HepG2 (cell line): ENCODE measurements around the gene GNMT. TPM values are rescaled to one million over a fixed set of nuclear protein-coding genes. Genes with fewer than 3 reads are reported as not detected.

ENCODE experiments used
- ATAC-seq: fragments of 200-7000 bp; cut with Tn5 transposase; 3 replicates; pipeline ENCODE4 v1.9.1; 2020; ENCODE audit warnings: mild to moderate bottlenecking, moderate library complexity
- BruUV-seq: library from RNA; stranded (reverse); fragments of 400-500 nt; replicated peaks from 2 replicates; lab custom pipeline; 2021; lab: Mats Ljungman, UMichigan
- CTCF ChIA-PET: fragments of 300-600 bp; formaldehyde crosslinking; extraction: SDS; loops from one replicate; lab custom pipeline; 2021; ENCODE audit warnings: low total read pairs, inconsistent platforms, low intra/inter-chr PET ratio; lab: Yijun Ruan, JAX
- POLR2A ChIA-PET: fragments of 350-600 bp; sonication (Branson Sonifier 250); formaldehyde crosslinking; loops from one replicate; lab custom pipeline; 2020; ENCODE audit warnings: antibody characterized with exemption, inconsistent platforms; lab: Yijun Ruan, JAX
- DNase-seq: peaks from one replicate; pipeline ENCODE4 v3.0.0-alpha.2; 2015; ENCODE audit warnings: low spot score
- FAIRE-seq: peaks from 3 replicates; lab custom pipeline; 2011; peaks lifted over from hg19 to GRCh38; lab: Jason Lieb, UNC
- H2AFZ ChIP-seq: one replicate; pipeline ENCODE4 v1.6.1; 2011; ENCODE audit warnings: low read length, inconsistent platforms
- H3K27ac ChIP-seq: fragments of 300-600 bp; 3 replicates; pipeline ENCODE4 v1.8.0; 2011; ENCODE audit warnings: mixed run types, mild to moderate bottlenecking, mixed read lengths, low read length, inconsistent platforms; ENCODE audit not compliant: insufficient read depth; ENCODE audit errors: extremely low read length
- H3K27me3 ChIP-seq, 2 experiments: fragments of 200-600 bp in 1 of 2; 2 replicates in 1 of 2; 3 replicates in 1 of 2; pipeline versions ENCODE4 v1.6.0 to v1.8.0; 2011; ENCODE audit warnings: low read length in 2 of 2, mild to moderate bottlenecking in 2 of 2, moderate library complexity in 2 of 2, inconsistent platforms in 1 of 2; ENCODE audit not compliant: insufficient read depth in 2 of 2, control insufficient read depth in 1 of 2
- H3K36me3 ChIP-seq, 2 experiments: fragments of 200-600 bp in 1 of 2; replicated peaks in 1 of 2; 2 replicates in 1 of 2; 3 replicates in 1 of 2; pipeline versions ENCODE4 v1.5.1 to v1.8.0; 2011; ENCODE audit warnings: low read length in 2 of 2, inconsistent platforms in 1 of 2; ENCODE audit not compliant: insufficient read depth in 2 of 2, control insufficient read depth in 1 of 2
- H3K4me1 ChIP-seq: 2 replicates; pipeline ENCODE4 v1.5.1; 2012; ENCODE audit warnings: low read length, inconsistent platforms; ENCODE audit not compliant: insufficient read depth
- H3K4me2 ChIP-seq: 2 replicates; pipeline ENCODE4 v1.6.0; 2011; ENCODE audit warnings: low read depth, low read length, inconsistent platforms
- H3K4me3 ChIP-seq, 3 experiments: fragments of 200-600 bp in 1 of 3; sonication (generic), shearing (Covaris generic) in 1 of 3; replicated peaks in 1 of 3; 2 replicates each; pipeline ENCODE4 v1.5.1; 2011 to 2016; ENCODE audit warnings: low read length in 3 of 3, inconsistent platforms in 2 of 3, low read depth in 2 of 3, mild to moderate bottlenecking in 2 of 3, control low read depth in 1 of 3, mixed read lengths in 1 of 3; ENCODE audit not compliant: insufficient read depth in 1 of 3
- H3K79me2 ChIP-seq: one replicate; pipeline ENCODE4 v1.6.1; 2011; ENCODE audit warnings: low read length, inconsistent platforms; ENCODE audit not compliant: insufficient read depth
- H3K9ac ChIP-seq: 2 replicates; pipeline ENCODE4 v1.6.0; 2011; ENCODE audit warnings: mild to moderate bottlenecking, low read depth, low read length, inconsistent platforms; ENCODE audit not compliant: insufficient read depth
- H3K9me3 ChIP-seq: 2 replicates; pipeline ENCODE4 v1.5.1; 2012; ENCODE audit warnings: mild to moderate bottlenecking, low read length
- H4K20me1 ChIP-seq: 2 replicates; pipeline ENCODE4 v1.6.0; 2011; ENCODE audit warnings: inconsistent platforms, mild to moderate bottlenecking, low read length, moderate library complexity; ENCODE audit not compliant: insufficient read depth
- KDM5B ChIP-seq: sonication (generic); formaldehyde crosslinking; IDR thresholded peaks from 2 replicates; pipeline ENCODE4 v1.4.0; 2020; ENCODE audit warnings: missing genetic modification reagents, mild to moderate bottlenecking, borderline replicate concordance
- LCORL ChIP-seq, 2 experiments: fragments of 450-650 bp in 1 of 2; sonication (generic) in 1 of 2; formaldehyde crosslinking in 1 of 2; IDR thresholded peaks; 2 replicates each; pipeline versions ENCODE4 v1.5.0 to v1.6.1; 2017 to 2020; ENCODE audit warnings: antibody characterized with exemption in 1 of 2, missing genetic modification reagents in 1 of 2
- MAF1 ChIP-seq: sonication (generic); formaldehyde crosslinking; IDR thresholded peaks from 2 replicates; pipeline ENCODE4 v1.5.0; 2020; ENCODE audit warnings: missing genetic modification reagents, borderline replicate concordance
- MED8 ChIP-seq: sonication (generic); formaldehyde crosslinking; IDR thresholded peaks from 2 replicates; pipeline ENCODE4 v1.8.1; 2023; ENCODE audit warnings: mild to moderate bottlenecking, missing genetic modification reagents; ENCODE audit not compliant: insufficient replicate concordance
- PHF21A ChIP-seq: sonication (generic); formaldehyde crosslinking; IDR thresholded peaks from 2 replicates; pipeline ENCODE4 v1.5.0; 2020; ENCODE audit warnings: mild to moderate bottlenecking, missing genetic modification reagents
- PRPF4 ChIP-seq: fragments of 200-400 bp; formaldehyde crosslinking; IDR thresholded peaks from 2 replicates; pipeline ENCODE4 v1.6.1; 2016; ENCODE audit warnings: low read length, low read depth; ENCODE audit not compliant: poor library complexity, severe bottlenecking
- SAP130 ChIP-seq: IDR thresholded peaks from 2 replicates; pipeline ENCODE4 v1.6.1; 2016; ENCODE audit warnings: low read depth
- SSRP1 ChIP-seq: IDR thresholded peaks from 2 replicates; pipeline ENCODE4 v1.6.1; 2016; ENCODE audit warnings: control low read depth
- ZNF337 ChIP-seq: sonication (generic); formaldehyde crosslinking; IDR thresholded peaks from 2 replicates; pipeline ENCODE4 v1.5.1; 2020; ENCODE audit warnings: missing genetic modification reagents, low read depth, mild to moderate bottlenecking, borderline replicate concordance
- ZNF891 ChIP-seq: sonication (generic); formaldehyde crosslinking; IDR thresholded peaks from 2 replicates; pipeline ENCODE4 v1.5.0; 2020; ENCODE audit warnings: mild to moderate bottlenecking, missing genetic modification reagents
- WGBS: methylation state at CpG from one replicate; pipeline ENCODE4 v1.1.6; 2017; ENCODE audit warnings: low lambda C conversion rate; 5-methylcytosine and 5-hydroxymethylcytosine counted together
- in situ Hi-C: cut with HindIII; loops from 2 replicates; pipeline ENCODE4 v1.10.0; 2017; ENCODE audit warnings: low pct_unique_long_range_greater_than_20kb; ENCODE audit not compliant: extremely low pct_ligation_motif_present
- intact Hi-C: fragments of 100-400 bp; cut with micrococcal nuclease; formaldehyde crosslinking; loops from one replicate; pipeline ENCODE4 v1.10.0; 2022; ENCODE audit not compliant: unreplicated experiment
- polyA plus RNA-seq, 8 experiments: library from polyadenylated mRNA; depleted of rRNA in 3 of 8; stranded (reverse) in 7 of 8; unstranded in 1 of 8; fragments of >200 nt; fragmentation: Illumina TruSeq in 4 of 8; extraction: Trizol in 4 of 8; gene quantifications; 2 replicates each; pipeline versions ENCODE4 v1.2.1 to v1.2.3, GENCODE V29; 2011 to 2016; ENCODE audit warnings: low read depth in 4 of 8, missing spikeins in 1 of 8, mixed read lengths in 1 of 8; ENCODE audit not compliant: insufficient read depth in 1 of 8
- total RNA-seq, 5 experiments: library from RNA; depleted of rRNA; stranded (reverse); fragments of >200 nt; fragmentation: Illumina TruSeq; extraction: Trizol; gene quantifications; 2 replicates each; pipeline ENCODE4 v1.2.3, GENCODE V29; 2016; ENCODE audit warnings: low read depth in 1 of 5
- TF ChIP-seq, protein P1 (sequence below): IDR thresholded peaks from 2 replicates; pipeline ENCODE4 v1.6.1; 2016; ENCODE audit warnings: missing compliant biosample characterization, missing genetic modification reagents, borderline replicate concordance
- TF ChIP-seq, protein P2 (sequence below): IDR thresholded peaks from 2 replicates; pipeline ENCODE4 v1.6.1; 2018; ENCODE audit warnings: missing genetic modification reagents, mild to moderate bottlenecking, missing compliant biosample characterization

Gene GNMT
- total and polyA plus RNA-seq, 2 of the 13 experiments (the other 11 are each of a cell fraction or from before 2014, with no cell fraction given) = 2.8 to 7.0 TPM

DNA sequence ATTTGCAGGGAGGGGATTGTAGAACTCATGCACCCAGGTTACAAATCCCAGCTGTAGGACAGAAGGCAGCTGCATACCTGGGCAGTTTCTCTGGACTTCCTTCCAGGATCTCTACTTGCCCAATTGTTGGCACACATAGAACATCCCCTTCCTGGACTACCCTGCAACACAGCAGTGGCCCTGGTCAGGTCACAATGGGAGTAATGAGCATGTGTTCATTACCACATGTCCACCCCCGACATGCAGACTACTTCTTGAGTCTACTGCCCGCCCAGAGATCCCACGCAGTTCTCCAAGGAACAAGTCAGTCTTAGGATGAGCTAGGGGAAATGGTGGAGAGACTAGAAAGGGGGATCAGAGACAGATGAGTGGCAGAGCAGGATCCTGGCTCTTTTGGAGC, 13.4 kb downstream of the GNMT start:
- FAIRE-seq (no peak), ATAC-seq (no peak), DNase-seq (no peak)
- in situ Hi-C loops (no loop called here), intact Hi-C loops (no loop called here)
- TF ChIP-seq ZNF337 (CRISPR knock-in tag) (no peak), PHF21A (CRISPR knock-in tag) (no peak), SAP130 (CRISPR knock-in tag) (no peak), KDM5B (no peak), SSRP1 (no peak), MED8 (CRISPR knock-in tag) (no peak), MAF1 (CRISPR knock-in tag) (no peak), PRPF4 (no peak), LCORL (IDR thresholded peaks at IDR 0.05) (no peak), LCORL (CRISPR knock-in tag; IDR thresholded peaks at IDR 0.05) (no peak), ZNF891 (CRISPR knock-in tag) (no peak)
- TF ChIP-seq, protein P1, sequence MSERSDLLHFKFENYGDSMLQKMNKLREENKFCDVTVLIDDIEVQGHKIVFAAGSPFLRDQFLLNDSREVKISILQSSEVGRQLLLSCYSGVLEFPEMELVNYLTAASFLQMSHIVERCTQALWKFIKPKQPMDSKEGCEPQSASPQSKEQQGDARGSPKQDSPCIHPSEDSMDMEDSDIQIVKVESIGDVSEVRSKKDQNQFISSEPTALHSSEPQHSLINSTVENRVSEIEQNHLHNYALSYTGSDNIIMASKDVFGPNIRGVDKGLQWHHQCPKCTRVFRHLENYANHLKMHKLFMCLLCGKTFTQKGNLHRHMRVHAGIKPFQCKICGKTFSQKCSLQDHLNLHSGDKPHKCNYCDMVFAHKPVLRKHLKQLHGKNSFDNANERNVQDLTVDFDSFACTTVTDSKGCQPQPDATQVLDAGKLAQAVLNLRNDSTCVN = no peak
- TF ChIP-seq, protein P2, sequence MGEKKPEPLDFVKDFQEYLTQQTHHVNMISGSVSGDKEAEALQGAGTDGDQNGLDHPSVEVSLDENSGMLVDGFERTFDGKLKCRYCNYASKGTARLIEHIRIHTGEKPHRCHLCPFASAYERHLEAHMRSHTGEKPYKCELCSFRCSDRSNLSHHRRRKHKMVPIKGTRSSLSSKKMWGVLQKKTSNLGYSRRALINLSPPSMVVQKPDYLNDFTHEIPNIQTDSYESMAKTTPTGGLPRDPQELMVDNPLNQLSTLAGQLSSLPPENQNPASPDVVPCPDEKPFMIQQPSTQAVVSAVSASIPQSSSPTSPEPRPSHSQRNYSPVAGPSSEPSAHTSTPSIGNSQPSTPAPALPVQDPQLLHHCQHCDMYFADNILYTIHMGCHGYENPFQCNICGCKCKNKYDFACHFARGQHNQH (CRISPR knock-in tag) = no peak
- BruUV-seq = no TSS peak
- 100% methylated on average over 3 of the region's 3 CpGs for WGBS
- Histone ChIP-seq H3K9ac (no peak overlapping the region), H3K36me3 (no peaks in the 10 kb centered on the region), H3K4me3 (no peak overlapping the region), H4K20me1 (no peaks in the 10 kb centered on the region), H2AFZ (no peak overlapping the region), H3K79me2 (peaks cover 10% of the 10 kb centered on the region), H3K9me3 (no peaks in the 10 kb centered on the region), H3K27me3 (no peaks in the 10 kb centered on the region; a peak in 1 of 5 replicates), H3K27ac (no peak overlapping the region), H3K4me1 (peaks cover 50% of the 10 kb centered on the region), H3K4me2 (no peak overlapping the region)
- ChIA-PET CTCF (no interaction called here), POLR2A (interaction anchor here (1.5 to 3.0 kb wide), 2 partner anchors 10 to 14 kb away, joined by 4 to 17 read pairs; partner anchors contain the start of genes GNMT and PPP2R5D)
